HG02642 (cell line): ENCODE measurements around the gene EGLN1.
A peak's percentile ranks its signal among the peaks of the same experiment; 100 is the strongest.
"Not testable (repeated sequence)": the region's sequence is repeated elsewhere in the genome, so short reads cannot be mapped to it uniquely, and the experiment has no call there.

ENCODE experiments used
- ATAC-seq: cut with Tn5 transposase; IDR thresholded peaks from one replicate; pipeline ENCODE4 v1.9.1; 2021; ENCODE audit warnings: mild to moderate bottlenecking; ENCODE audit not compliant: unreplicated experiment, poor library complexity

The EGLN1 gene

DNA sequence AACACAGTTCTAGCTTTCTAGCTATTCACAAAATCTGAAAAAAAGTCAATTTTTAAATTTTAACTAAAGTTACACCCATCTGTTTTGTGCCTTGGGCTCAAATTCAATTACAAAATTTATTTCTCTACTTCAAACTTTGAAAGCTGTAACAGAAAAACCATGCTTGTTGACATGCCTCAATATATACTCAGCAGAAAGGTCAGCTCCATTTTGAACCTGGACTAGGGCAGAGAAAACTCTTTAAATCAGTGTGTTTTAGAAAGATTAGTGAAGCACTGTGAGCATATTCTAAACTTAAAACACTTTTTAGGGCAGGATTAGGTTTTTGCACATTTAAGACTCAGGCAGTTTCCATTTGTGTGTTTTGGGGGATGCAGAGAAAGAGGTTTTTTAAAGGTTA lies 49.6 kb downstream of the EGLN1 start:
- no peak for ATAC-seq

DNA sequence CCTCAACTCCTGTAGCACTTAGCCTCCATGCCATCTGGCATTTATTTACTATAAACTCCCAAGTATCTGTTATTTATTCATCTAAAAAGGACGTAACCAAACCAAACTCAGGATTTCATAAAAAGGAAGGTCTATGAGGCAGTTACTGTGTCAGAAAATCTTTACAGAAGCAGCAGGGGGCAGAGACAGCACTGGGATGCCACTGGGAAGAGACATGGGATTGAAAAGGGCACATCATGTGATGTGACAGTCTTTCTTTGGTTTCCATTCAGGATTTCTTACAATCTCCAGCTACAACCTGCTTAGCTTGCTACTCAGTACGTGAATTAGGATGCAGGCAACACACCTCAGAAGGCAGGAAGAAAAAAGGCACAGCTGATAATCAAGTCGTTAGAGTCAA lies 52.8 kb downstream of the EGLN1 start:
- ATAC-seq, result no peak

DNA sequence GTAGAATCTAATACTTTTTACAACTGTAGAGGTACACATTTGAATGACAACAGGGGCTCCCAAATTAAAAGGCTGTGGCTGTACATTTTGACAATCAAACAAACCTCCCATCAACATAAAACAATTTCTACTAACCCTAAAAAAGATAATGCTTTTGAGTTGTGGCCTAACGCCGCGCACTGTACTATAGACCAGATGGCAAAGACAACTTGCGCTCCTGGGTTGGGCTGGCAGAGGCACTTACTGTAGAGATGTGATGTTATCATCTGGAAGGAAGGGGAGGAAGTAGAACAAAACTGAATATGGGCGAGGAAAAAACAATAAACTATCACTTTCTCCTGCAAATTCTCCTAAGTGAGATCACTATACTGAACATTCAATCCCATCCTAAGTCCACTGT lies 57.9 kb downstream of the EGLN1 start:
- ATAC-seq, result no peak

DNA sequence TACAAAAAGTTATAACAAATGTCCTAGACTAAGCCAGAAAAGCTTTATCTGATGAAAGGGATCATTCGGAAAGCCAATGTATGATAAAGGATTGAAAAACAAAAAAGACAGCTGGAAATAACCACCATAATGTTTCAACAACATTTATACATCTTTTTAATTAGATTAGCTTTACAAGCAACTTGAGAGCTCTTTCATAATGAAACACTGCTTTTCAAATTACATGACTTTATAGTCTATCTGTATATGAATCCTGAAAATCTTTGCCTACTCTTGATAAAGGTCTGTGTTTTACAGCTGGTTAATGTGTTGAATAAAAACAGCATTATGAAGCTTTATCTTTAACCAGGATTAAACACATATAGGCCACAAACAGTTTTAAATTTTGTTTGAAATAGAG lies 58.5 kb downstream of the EGLN1 start:
- ATAC-seq, result no peak

DNA sequence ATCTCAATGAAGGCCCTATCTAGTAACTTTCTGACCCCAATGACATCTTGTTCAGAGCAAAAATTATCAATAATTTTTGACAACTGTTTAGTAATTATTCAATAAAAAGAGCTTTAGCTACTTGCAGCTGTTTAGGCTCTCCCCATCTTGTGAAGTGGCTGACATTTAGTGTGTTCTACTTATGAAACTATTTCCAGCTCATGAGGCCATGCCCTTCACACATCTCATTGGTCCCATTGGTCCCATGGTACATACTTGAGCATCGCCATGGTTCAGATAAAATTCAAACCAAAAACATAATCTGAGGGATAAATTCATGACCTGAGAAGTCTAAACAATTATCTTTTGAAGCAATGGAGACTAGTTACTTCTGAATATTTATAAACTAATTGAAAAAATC lies 59.8 kb downstream of the EGLN1 start:
- no peak for ATAC-seq

DNA sequence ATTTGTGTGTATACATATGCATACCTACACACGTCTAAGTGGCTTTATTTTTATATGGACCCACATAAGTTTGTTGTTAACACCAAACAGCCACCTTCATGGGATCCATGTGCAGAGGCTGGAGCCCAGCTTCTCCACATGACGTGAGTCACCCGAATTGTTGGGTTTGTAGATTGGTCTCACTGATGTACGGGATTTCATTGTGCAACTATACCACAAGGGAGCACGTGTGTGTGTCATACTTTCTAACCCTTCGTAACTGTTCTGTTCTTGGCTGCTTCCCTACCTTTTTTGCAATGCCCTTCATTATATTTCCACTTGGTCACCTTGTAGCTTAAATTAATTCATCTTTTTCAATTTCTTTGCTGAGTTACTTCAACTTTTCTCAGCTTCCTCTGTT lies 63.0 kb downstream of the EGLN1 start:
- ATAC-seq, result no peak

DNA sequence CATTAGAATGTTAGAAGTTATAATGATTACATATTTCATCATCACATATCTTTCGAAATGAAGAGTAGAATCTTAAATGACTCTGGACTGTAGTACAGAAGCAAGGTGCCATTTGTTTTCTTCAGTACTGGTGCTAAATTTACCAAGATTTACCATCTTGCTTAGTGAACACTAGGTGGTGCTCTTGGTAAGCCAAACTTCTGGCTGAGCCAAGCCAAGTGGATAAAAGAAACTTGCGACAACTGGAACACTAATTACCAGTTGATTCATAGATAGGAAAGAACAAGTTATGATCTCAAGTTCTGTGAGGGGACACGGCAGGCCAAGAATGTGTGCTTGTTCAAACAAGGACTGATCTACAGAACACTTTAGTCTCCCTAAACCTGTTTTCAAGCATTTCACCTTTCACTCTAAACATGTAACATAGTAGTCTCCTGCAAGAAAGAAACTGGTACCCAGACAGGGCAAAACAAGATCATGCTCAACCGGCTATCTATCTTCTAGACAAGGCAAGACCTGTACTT lies 64.2 kb downstream of the EGLN1 start:
- peak; percentile 85 for ATAC-seq

DNA sequence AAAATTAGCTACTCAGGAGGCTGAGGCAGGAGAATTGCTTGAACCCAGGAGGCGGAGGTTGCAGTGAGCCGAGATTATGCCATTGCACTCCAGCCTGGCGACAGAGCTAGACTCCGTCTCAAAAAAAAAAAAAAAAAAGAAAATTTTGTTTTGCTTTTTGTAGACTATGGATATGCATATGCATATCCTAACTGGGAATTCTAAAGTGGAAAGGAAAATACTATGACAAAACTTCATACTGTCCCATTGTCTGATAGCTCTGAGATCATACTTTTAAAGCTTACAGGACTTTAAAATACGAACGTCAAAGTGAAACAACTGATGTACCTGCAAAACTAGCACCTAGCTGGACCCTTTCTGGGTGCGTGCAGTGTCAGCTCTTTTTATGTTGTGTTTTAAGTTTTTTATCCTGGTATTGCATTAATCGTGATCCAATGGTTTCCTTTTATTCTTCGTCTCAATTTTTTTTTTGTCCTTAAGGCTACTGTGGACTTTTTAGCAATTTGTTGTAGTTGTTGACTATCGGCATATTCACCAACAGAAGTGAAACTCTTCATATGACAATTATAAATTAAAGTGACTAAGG lies 64.8 kb downstream of the EGLN1 start:
- ATAC-seq, result no peak

DNA sequence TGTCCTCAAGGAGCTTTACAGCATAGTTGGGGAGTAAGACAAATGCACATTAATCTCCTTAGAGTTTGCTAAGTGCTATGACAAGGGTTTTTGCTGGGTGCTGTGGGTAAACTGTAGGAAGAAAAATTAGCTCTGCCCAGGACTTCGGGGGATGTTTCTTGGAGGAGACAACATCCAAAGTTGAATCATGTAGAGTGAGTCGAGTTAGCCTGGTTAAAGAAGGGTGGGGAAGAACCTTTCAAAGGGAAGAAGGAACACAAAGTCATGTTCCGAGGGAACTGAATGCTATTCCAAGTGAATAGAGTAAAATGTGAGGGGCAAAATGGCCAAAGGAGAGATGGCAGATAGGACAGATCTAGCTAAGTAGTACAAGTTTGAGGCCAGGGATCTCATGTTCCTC lies 66.9 kb downstream of the EGLN1 start:
- no peak for ATAC-seq

DNA sequence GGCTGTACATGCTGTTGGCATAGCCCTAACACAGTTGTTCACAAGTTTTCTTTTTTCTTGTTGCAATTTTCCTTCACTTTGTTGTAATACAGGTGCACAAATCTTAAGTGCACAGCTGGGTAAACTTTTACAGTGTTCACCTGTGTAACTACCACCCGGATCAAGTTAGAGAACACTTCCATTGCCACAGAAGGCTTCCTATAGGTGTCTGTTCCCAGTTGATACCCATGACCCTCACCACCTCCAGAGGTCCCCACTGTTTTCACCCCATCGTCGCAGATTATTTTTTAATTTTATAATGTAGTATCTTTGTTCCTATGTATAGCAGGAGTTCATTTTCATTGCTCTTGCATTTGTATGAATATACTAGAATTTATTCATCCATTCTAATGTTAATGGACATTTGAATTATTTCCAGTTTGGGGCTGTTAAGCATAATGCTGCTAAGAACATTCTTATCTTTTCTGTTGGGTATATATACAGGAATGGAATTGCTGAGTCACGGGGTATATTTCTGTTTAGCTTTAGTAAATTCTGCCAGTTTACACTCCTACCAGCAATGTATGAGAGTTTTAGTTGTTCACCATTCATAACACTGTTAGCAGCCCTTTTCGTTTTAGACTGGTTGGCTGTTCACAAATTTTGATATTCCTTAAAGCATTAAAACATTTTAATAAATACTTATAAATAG lies 67.6 kb downstream of the EGLN1 start:
- no peak for ATAC-seq

DNA sequence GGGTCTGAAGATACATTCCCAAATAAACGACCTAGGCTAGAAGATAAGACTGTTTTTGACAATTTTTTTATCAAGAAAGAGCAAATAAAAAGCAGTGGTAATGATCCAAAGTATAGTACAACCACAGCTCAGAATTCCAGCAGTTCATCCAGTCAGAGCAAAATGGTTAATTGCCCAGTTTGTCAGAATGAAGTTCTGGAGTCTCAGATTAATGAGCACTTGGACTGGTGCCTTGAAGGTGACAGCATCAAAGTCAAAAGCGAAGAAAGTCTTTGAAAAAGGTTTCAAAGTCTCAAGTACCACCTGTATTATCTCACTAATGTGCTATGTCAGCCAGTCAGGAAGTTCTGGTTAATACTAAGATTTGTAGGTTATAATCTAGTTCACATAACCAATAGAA lies 69.0 kb downstream of the EGLN1 start:
- ATAC-seq, result no peak

DNA sequence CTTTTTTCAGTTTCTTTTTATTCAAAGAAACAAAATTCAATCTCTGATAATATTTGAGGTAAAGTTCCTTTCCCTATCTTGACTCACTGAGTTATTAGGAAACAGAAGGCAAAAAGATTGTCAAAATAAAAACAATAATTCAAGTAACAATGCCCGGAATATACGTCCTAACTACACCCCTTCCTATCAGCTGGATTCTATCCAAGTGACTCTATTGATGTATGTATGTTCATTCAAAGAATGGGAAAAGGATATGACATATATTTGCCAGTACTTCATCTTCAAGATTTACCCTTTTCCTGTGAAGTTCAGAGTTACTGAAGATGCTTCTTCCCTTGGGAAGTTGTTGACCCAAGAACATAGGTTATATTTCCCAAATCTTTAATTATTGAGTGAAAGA lies 70.3 kb downstream of the EGLN1 start:
- ATAC-seq, result no peak

DNA sequence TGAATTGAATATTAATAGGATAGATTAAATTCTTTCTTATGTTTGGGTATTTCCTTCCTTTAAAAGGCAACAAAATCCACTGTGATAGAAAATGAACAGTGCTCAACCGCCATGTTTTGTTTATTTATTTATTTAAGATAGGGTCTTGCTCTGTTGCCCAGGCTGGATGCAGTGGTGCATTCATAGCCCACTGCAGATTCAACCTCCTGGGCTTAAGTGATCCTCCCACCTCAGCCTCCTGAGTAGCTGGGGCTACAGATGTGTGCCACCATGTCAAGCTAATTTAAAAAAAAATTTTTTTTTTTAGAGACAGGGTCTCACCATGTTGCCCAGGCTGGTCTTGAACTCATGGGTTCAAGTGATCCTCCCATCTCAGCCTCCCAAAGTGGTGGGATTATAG lies 73.2 kb downstream of the EGLN1 start:
- ATAC-seq, result not testable (repeated sequence)

DNA sequence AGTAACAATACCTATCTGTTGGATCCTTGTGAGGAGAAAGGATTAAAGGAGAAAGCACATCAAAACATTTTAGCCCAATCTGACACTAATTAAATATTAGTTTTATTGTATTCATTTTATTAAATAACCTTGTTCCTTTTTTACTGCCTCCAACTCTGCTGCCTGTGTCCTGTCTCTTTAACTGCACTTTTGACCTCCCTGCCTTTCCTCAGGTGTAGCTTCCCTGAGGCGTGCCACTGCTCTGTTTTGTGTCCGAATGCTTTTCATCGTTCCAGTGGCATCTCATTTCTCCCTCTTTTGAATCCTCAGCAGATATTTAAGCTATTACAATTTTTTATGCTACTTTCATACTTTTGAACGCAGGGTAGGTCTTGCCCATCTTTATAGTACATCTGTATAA lies 73.6 kb downstream of the EGLN1 start:
- no peak for ATAC-seq

DNA sequence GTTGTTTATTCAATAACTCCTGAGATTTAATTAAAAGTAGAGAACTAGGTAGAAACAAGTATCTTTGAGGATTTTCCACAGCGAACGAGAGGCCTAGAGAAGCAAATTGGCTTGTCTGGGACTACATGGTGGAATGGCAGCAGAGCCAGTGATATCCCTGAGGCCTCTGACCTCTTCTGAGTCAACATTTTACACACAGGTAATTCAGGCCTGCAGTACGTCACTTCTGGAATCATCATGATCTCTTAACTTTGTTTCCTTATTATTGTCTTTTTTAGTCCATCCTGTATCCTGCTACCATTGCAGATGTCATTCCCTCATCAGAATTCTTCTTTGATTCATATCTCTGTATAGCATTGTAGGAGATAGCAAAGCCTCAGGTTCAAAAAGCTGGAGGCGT lies 74.1 kb downstream of the EGLN1 start:
- no peak for ATAC-seq

DNA sequence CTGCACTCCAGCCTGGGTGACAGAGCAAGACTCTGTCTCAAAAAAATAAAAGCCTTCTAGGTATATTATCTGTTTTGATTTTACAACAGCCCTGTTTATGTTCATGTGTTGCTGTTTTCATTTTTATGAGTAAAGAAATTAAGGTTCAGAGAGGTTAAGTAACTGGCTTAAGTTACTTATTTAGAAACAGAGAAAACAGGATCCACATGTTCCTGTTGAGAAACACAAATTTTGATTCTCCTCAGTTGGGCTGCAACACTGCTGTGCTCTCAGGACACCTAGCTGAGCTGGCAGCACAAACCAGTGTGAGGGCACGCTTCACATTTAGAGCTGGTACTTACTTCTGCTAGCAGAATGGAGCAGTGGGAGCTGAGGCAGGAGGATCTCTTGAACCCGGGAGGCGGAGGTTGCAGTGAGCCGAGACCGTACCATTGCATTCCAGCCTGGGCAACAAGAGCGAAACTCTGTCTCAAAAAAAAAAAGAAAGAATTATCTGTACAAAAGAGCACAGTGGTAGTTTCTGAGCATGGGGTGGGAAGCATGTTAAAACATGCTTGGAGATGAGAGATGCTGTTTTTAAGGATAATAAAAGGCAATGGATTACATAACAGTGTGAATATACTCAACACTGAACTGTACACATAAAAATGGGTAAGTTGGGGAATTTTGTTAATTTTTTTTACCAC lies 81.6 kb downstream of the EGLN1 start:
- ATAC-seq, result no peak

DNA sequence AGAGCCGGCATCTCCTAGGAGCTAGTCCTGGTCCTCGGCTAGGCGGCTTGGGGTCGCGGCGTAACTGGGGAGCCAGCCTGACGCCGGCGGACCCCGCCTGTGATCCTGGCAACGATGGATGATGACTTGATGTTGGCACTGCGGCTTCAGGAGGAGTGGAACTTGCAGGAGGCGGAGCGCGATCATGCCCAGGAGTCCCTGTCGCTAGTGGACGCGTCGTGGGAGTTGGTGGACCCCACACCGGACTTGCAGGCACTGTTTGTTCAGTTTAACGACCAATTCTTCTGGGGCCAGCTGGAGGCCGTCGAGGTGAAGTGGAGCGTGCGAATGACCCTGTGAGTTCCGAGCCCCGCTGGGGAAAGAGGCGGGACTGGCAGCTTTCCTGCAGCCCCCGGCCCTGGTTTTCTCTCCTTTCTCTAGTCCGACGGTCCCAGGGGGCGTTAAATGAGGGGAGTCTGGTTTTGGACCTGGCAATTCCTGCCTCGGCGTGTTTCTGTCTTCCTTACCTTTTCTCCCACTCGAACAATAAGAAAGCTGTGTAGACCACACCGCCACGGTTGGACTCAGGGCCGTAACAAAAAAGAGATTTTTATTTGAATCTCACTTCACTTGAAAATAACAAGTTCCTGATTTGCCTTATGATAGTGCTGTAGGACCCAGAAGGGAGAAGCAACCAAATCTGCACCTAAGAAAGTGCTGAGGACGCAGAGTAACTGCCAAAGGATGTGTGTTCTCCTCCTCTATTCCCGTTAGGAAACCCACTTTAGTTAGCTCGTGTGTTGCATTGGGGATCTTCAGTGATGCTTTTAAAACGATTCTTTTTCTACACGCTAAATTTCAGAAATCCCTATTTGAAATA lies 83.6 kb downstream of the EGLN1 start, which contains the start of gene SPRTN:
SPRTN (plus strand) TSS at position 24 of the 859 bp plus-strand sequence; CDS start at position 115, 91 bp downstream.
- ATAC-seq, result no peak

DNA sequence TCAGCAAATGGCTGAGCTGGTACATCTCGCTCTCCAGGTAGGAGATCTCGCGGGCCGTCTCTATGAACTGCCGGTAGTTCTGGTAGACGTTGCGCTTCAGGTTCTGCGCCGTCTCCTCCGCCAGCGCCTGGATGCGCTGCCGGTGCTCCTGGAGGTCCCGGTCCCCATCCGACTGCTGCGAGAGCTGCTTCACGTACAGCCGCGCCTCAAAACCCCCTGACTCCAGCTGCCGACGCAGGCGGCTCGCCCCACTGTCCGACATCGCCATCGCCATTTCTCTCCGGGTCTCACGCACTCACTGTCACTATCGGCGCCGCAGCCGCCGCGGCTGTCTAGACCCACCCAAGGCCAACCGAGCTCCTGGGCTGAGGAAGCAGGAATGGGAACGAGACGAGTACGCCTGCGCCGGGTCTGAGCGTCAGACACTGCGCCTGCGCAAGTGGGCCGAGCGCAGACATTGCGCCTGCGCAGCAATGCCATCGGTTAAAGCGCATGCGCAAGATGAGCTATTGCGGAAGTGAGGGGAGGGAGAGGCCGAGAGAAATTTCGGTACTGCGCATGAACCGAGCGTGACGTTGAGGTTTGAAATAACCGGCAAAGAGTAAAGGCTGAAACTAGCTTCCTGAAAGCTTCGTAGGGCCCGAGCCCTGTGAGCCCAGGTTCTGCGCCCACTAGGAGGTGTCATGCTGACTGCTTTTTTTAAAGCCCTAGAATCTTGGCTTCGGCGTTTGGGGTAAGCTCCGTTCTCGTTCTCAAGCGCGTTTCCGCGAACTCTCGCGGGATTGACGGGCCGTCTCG lies 84.4 kb downstream of the EGLN1 start, which contains the start of gene EXOC8:
EXOC8 (minus strand) TSS at position 381 of the 798 bp plus-strand sequence; CDS start at position 274, 107 bp downstream.
- peak; percentile 80 for ATAC-seq

DNA sequence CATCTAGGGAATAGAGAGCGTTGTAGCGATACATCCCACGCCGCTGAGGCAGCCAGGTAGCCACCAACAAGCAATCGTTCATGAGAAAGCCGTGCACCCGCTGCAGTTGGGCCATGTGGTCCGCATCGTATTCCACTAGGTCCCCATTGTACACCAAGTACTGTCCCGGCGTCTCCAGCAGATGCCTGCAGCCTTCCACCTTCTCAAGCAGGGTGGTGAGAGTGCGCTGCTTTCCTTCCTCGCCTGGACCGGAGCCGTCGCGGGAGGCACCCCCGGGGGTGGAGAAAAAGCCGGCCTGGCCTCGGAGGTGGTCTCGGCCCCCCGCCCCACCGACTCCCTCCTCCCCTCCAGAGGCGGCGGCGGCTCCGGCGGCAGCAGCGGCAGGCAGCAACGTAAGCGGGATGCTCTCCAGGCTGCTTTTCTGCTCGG lies 85.0 kb downstream of the EGLN1 start:
- peak; percentile 24 for ATAC-seq
